Loucy (cell line): ENCODE results near the gene OR56A3.

Source experiments
- H2AFZ ChIP-seq: fragments of 200-600 bp; sonication (generic); 2 replicates; pipeline ENCODE4 v1.6.0; 2016; ENCODE audit warnings: antibody characterized with exemption, mild to moderate bottlenecking, low read length, moderate library complexity
- H3F3A ChIP-seq: fragments of 200-600 bp; 2 replicates; pipeline ENCODE4 v1.6.0; 2016; ENCODE audit warnings: antibody characterized with exemption, low read depth, mild to moderate bottlenecking
- H3K27me3 ChIP-seq: fragments of 200-600 bp; sonication (generic); 2 replicates; pipeline ENCODE4 v1.6.1; 2014; ENCODE audit warnings: low read length, mild to moderate bottlenecking; ENCODE audit not compliant: insufficient read depth, poor library complexity, severe bottlenecking
- H3K36me3 ChIP-seq: fragments of 200-600 bp; sonication (generic); 2 replicates; pipeline ENCODE4 v1.6.1; 2016; ENCODE audit warnings: low read length; ENCODE audit not compliant: insufficient read depth
- H3K4me1 ChIP-seq: fragments of 200-600 bp; sonication (generic); 2 replicates; pipeline ENCODE4 v1.5.1; 2014; ENCODE audit warnings: low read length, mild to moderate bottlenecking; ENCODE audit not compliant: insufficient read depth, poor library complexity, severe bottlenecking
- H3K4me2 ChIP-seq: fragments of 200-600 bp; sonication (generic); 2 replicates; pipeline ENCODE4 v1.6.0; 2014; ENCODE audit warnings: antibody characterized with exemption, low read length, low read depth, mild to moderate bottlenecking; ENCODE audit not compliant: poor library complexity, severe bottlenecking
- H3K4me3 ChIP-seq: fragments of 200-600 bp; sonication (generic); 2 replicates; pipeline ENCODE4 v1.5.1; 2014; ENCODE audit warnings: low read length, mild to moderate bottlenecking, mixed read lengths; ENCODE audit not compliant: poor library complexity, severe bottlenecking
- H3K79me2 ChIP-seq: fragments of 200-600 bp; sonication (generic); 2 replicates; pipeline ENCODE4 v1.6.1; 2014; ENCODE audit warnings: low read length; ENCODE audit not compliant: insufficient read depth
- H3K9ac ChIP-seq: fragments of 200-600 bp; sonication (generic); 2 replicates; pipeline ENCODE4 v1.6.0; 2014; ENCODE audit warnings: mild to moderate bottlenecking, low read depth, low read length, moderate library complexity; ENCODE audit not compliant: poor library complexity, severe bottlenecking
- H3K9me2 ChIP-seq: fragments of 200-600 bp; sonication (generic); replicated peaks from 2 replicates; pipeline ENCODE4 v1.6.1; 2016; ENCODE audit warnings: low read depth, low read length, mixed read lengths
- H3K9me3 ChIP-seq: fragments of 200-600 bp; sonication (generic); 2 replicates; pipeline ENCODE4 v1.6.1; 2014; ENCODE audit warnings: mild to moderate bottlenecking, antibody characterized with exemption, low read length, low read depth; ENCODE audit not compliant: insufficient read depth
- H4K20me1 ChIP-seq: fragments of 200-600 bp; sonication (generic); 2 replicates; pipeline ENCODE4 v1.6.0; 2014; ENCODE audit warnings: antibody characterized with exemption, low read length, mild to moderate bottlenecking; ENCODE audit not compliant: insufficient read depth, poor library complexity, severe bottlenecking
- CTCF ChIP-seq: fragments of 200-600 bp; sonication (generic); conservative IDR thresholded peaks from 2 replicates; pipeline ENCODE4 v1.5.1; 2014; ENCODE audit warnings: mild to moderate bottlenecking, antibody characterized with exemption, low read length
- EZH2phosphoT487 ChIP-seq: fragments of 200-600 bp; IDR thresholded peaks from 2 replicates; pipeline ENCODE4 v1.6.1; 2018; ENCODE audit warnings: antibody characterized with exemption, mild to moderate bottlenecking, moderate library complexity, borderline replicate concordance

OR56A3 gene

DNA sequence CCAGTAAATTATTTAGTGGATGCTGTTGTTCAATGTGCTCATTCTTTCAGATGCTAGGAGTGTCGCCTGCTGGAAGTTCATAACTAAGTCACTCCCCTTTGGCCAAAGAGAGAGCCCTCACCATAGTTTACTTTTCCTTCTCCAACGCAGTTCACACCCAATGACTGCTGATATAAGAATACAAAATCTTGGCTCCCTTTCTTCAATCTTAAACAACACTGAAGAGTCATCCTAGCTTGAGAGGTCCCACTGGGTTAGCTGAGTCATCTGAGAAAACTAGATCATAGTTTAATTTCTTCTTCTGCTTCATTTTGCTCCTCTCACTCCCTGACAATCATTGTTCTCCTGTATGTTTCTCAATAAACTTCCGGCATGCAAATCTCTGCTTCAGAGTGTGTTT, 50.1 kb downstream of the OR56A3 start:
- TF ChIP-seq EZH2phosphoT487 (no peak), CTCF (no peak)
- Histone ChIP-seq H3K36me3 (no peaks in the 10 kb centered on the region), H3K4me1 (no peaks in the 10 kb centered on the region), H3K4me3 (no peak overlapping the region), H3K79me2 (no peaks in the 10 kb centered on the region), H3F3A (no peaks in the 10 kb centered on the region), H3K9me2 (no peaks in the 10 kb centered on the region), H4K20me1 (no peaks in the 10 kb centered on the region), H3K9ac (no peak overlapping the region), H3K27me3 (no peaks in the 10 kb centered on the region), H2AFZ (no peak overlapping the region), H3K9me3 (no peaks in the 10 kb centered on the region), H3K4me2 (no peak overlapping the region)

DNA sequence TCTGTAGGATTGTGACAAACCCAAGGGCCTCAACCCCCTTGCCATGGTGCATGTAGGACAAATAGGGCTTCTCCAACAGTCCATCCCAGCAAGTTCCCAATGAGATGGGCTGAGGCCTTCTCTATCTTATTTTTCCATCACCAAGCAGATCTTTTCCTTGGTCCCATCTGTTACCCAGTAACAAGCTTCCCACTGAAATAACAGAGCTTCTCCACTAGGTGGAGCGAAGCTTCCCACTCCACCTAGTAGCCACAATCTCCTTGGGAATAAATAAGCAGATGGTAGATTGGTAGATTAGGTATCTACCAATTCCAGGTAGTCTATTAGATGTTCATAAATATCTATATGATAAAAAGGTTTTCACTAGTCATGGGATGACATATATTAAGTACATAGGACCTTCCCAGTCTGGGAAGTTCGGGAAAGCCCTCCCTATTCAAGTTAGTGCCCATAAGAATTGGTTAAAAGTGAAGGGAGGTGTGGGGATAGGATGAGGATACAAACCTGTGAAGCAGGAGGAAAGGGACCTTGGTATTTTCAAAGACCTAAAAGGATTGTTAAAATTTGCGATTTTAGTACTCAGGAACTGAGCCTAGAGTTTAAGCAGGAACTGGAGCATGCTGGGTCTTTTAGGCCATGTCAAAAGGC, 50.7 kb downstream of the OR56A3 start:
- Histone ChIP-seq H2AFZ (no peak overlapping the region), H3K4me3 (no peak overlapping the region), H4K20me1 (no peaks in the 10 kb centered on the region), H3K4me1 (no peaks in the 10 kb centered on the region), H3K9me3 (no peaks in the 10 kb centered on the region), H3K36me3 (no peaks in the 10 kb centered on the region), H3F3A (no peaks in the 10 kb centered on the region), H3K79me2 (no peaks in the 10 kb centered on the region), H3K9ac (no peak overlapping the region), H3K9me2 (no peaks in the 10 kb centered on the region), H3K4me2 (no peak overlapping the region), H3K27me3 (no peaks in the 10 kb centered on the region)
- TF ChIP-seq EZH2phosphoT487 (no peak), CTCF (peak; percentile 70)

- Histone ChIP-seq H3F3A (no peaks in the 10 kb centered on the region), H3K4me3 (no peak overlapping the region), H3K79me2 (no peaks in the 10 kb centered on the region), H4K20me1 (no peaks in the 10 kb centered on the region), H3K27me3 (no peaks in the 10 kb centered on the region), H3K36me3 (no peaks in the 10 kb centered on the region), H3K4me1 (no peaks in the 10 kb centered on the region), H3K9me3 (no peaks in the 10 kb centered on the region), H3K9me2 (no peaks in the 10 kb centered on the region), H2AFZ (no peak overlapping the region), H3K4me2 (no peak overlapping the region), H3K9ac (no peak overlapping the region)
- TF ChIP-seq EZH2phosphoT487, result no peak
- no peak for TF ChIP-seq CTCF
Measured at GRCh38 chr11:5994791-5995190, 52.7 kb downstream of the OR56A3 start.
